Colonic mucosa (tissue), 4 donors: ENCODE results near the gene CLASP2. TPM values are rescaled to one million over a fixed set of nuclear protein-coding genes. Genes with fewer than 3 reads are reported as not detected.

Experiments
- DNase-seq: peaks from one replicate; pipeline ENCODE4 v3.0.0-alpha.2; 2020
- H3K27ac ChIP-seq: fragments of 200-600 bp; one replicate; pipeline ENCODE4 v1.8.0; 2021
- H3K27me3 ChIP-seq: fragments of 200-600 bp; one replicate; pipeline ENCODE4 v1.8.0; 2021
- H3K36me3 ChIP-seq: fragments of 200-600 bp; one replicate; pipeline ENCODE4 v1.8.0; 2021
- H3K4me1 ChIP-seq: fragments of 200-600 bp; one replicate; pipeline ENCODE4 v1.8.0; 2021; ENCODE audit warnings: mild to moderate bottlenecking
- H3K4me3 ChIP-seq: fragments of 200-600 bp; one replicate; pipeline ENCODE4 v1.8.0; 2021
- H3K9ac ChIP-seq, 2 donors: one replicate each; pipeline ENCODE4 v1.7.0; 2013; ENCODE audit warnings: control low read depth in 2 of 2, low read depth in 2 of 2, low read length in 2 of 2
- H3K9me3 ChIP-seq: fragments of 200-600 bp; one replicate; pipeline ENCODE4 v1.8.0; 2021
- CTCF ChIP-seq: fragments of 200-600 bp; IDR thresholded peaks from one replicate; pipeline ENCODE4 v1.8.0; 2022; ENCODE audit warnings: antibody characterized with exemption, mild to moderate bottlenecking
- intact Hi-C: fragments of 100-400 bp; cut with DNase I; formaldehyde crosslinking; loops from one replicate; pipeline ENCODE4 v1.14.1; 2022
- total RNA-seq, 2 donors: library from RNA; stranded (reverse); fragmentation: NEBNext Ultra II Directional in 1 of 2; extraction: Animal tissue kit (Norgen Biotek cat#: 25700) in 1 of 2; gene quantifications; one replicate each; pipeline ENCODE4 v1.2.1, GENCODE V29; 2021
- donor health status: healthy.
- donor health status: DM: no; HTN: no; CAD: no.
- donor health status: DM: no; HTN: no; CAD: no.

CLASP2 gene
- total RNA-seq, 2 donors from 2014 or later: 37.4 to 40.9 TPM

GRCh38 chr3:33749546-33750210, 31.6 kb upstream of the CLASP2 start:
- H3K4me1 ChIP-seq: no peaks in the 10 kb centered on the region
- H3K27me3 ChIP-seq: no peaks in the 10 kb centered on the region
- no peaks in the 10 kb centered on the region for H3K36me3 ChIP-seq
- H3K9ac ChIP-seq: no peak overlapping the region
- H3K4me3 ChIP-seq: no peak overlapping the region
- TF ChIP-seq CTCF: no peak
- H3K9me3 ChIP-seq: no peaks in the 10 kb centered on the region
- DNase-seq: no peak
- no peak overlapping the region for H3K27ac ChIP-seq
- intact Hi-C loops: no loop called here

- Histone ChIP-seq H3K4me1 (no peaks in the 10 kb centered on the region), H3K9ac (no peak overlapping the region), H3K36me3 (no peaks in the 10 kb centered on the region), H3K27me3 (no peaks in the 10 kb centered on the region), H3K4me3 (no peak overlapping the region), H3K9me3 (no peaks in the 10 kb centered on the region), H3K27ac (no peak overlapping the region)
- intact Hi-C loops: no loop called here
- TF ChIP-seq CTCF: no peak
- no peak for DNase-seq
Observed at GRCh38 chr3:33746416-33747116, 28.5 kb upstream of the CLASP2 start.

- no peaks in the 10 kb centered on the region for H3K4me1 ChIP-seq
- H3K27ac ChIP-seq: no peak overlapping the region
- DNase-seq: no peak
- H3K27me3 ChIP-seq: no peaks in the 10 kb centered on the region
- intact Hi-C loops: no loop called here
- no peaks in the 10 kb centered on the region for H3K36me3 ChIP-seq
- no peak overlapping the region for H3K9ac ChIP-seq
- TF ChIP-seq CTCF: no peak
- H3K9me3 ChIP-seq: no peaks in the 10 kb centered on the region
- H3K4me3 ChIP-seq: no peak overlapping the region
Observed at GRCh38 chr3:33737146-33737545, 19.1 kb upstream of the CLASP2 start.

GRCh38 chr3:33732394-33732793, 14.3 kb upstream of the CLASP2 start:
- Histone ChIP-seq H3K4me1 (no peaks in the 10 kb centered on the region), H3K9ac (no peak overlapping the region), H3K27ac (no peak overlapping the region), H3K9me3 (no peaks in the 10 kb centered on the region), H3K4me3 (no peak overlapping the region), H3K36me3 (no peaks in the 10 kb centered on the region), H3K27me3 (no peaks in the 10 kb centered on the region)
- no peak for DNase-seq
- intact Hi-C loops: no loop called here
- TF ChIP-seq CTCF: no peak

- TF ChIP-seq CTCF: no peak
- intact Hi-C loops: no loop called here
- Histone ChIP-seq H3K36me3 (no peaks in the 10 kb centered on the region), H3K27ac (no peak overlapping the region), H3K27me3 (no peaks in the 10 kb centered on the region), H3K9me3 (no peaks in the 10 kb centered on the region), H3K4me3 (no peak overlapping the region), H3K9ac (no peak overlapping the region), H3K4me1 (no peaks in the 10 kb centered on the region)
- no peak for DNase-seq
Observed at GRCh38 chr3:33729993-33730392, 11.9 kb upstream of the CLASP2 start.
